Sigmoid colon (tissue), 7 donors: ENCODE results near the gene TNFSF15. TPM values are rescaled to one million over a fixed set of nuclear protein-coding genes. Genes with fewer than 3 reads are reported as not detected.
A peak's percentile ranks its signal among the peaks of the same experiment; 100 is the strongest.

Experiments used
- DNase-seq: peaks from one replicate; pipeline ENCODE4 v3.0.0-alpha.2; 2019
- H3K27ac ChIP-seq, 4 donors: fragments of 200-600 bp; sonication (generic); one replicate each; pipeline ENCODE4 v1.5.1; 2016 to 2019; ENCODE audit warnings: mild to moderate bottlenecking in 1 of 4
- H3K27me3 ChIP-seq, 3 donors: fragments of 200-600 bp; sonication (generic); one replicate each; pipeline ENCODE4 v1.5.1; 2019; ENCODE audit warnings: mild to moderate bottlenecking in 1 of 3
- H3K36me3 ChIP-seq, 4 donors: fragments of 200-600 bp; sonication (generic); one replicate each; pipeline ENCODE4 v1.5.1; 2016 to 2019
- H3K4me1 ChIP-seq, 4 donors: fragments of 200-600 bp; sonication (generic); one replicate each; pipeline ENCODE4 v1.5.1; 2017 to 2019
- H3K4me3 ChIP-seq, 4 donors: fragments of 200-600 bp; sonication (generic); one replicate each; pipeline ENCODE4 v1.5.1; 2017 to 2019; ENCODE audit warnings: mild to moderate bottlenecking in 2 of 4, moderate library complexity in 1 of 4
- H3K9me3 ChIP-seq, 4 donors: fragments of 200-600 bp in 3 of 4; sonication (generic) in 3 of 4; one replicate each; pipeline versions ENCODE4 v1.5.1 to v1.6.1; 2013 to 2019
- CTCF ChIP-seq, 4 experiments: fragments of 450-650 bp in 3 of 4; fragments of 200-600 bp in 1 of 4; IDR thresholded peaks; one replicate each; pipeline ENCODE4 v1.5.1; 2016 to 2019; ENCODE audit warnings: antibody characterized with exemption in 4 of 4, mild to moderate bottlenecking in 3 of 4, moderate library complexity in 2 of 4
- EP300 ChIP-seq, 4 donors: sonication (generic); formaldehyde crosslinking; IDR thresholded peaks; one replicate each; pipeline ENCODE4 v1.6.1; 2017; ENCODE audit warnings: antibody characterized with exemption in 4 of 4
- POLR2A ChIP-seq, 2 donors: fragments of 450-650 bp; IDR thresholded peaks; one replicate each; pipeline ENCODE4 v1.6.1; 2016; ENCODE audit warnings: antibody characterized with exemption in 2 of 2, mild to moderate bottlenecking in 2 of 2, moderate library complexity in 2 of 2
- POLR2AphosphoS5 ChIP-seq, 4 donors: sonication (generic); formaldehyde crosslinking; IDR thresholded peaks; one replicate each; pipeline ENCODE4 v1.6.1; 2017; ENCODE audit warnings: antibody characterized with exemption in 4 of 4
- WGBS, 2 donors: extraction: QIAGEN DNeasy Blood & Tissue Kit; methylation state at CpG; one replicate each; pipeline ENCODE4 v1.1.7; 2013; 5-methylcytosine and 5-hydroxymethylcytosine counted together
- intact Hi-C: fragments of 100-400 bp; cut with DNase I; formaldehyde crosslinking; loops from one replicate; pipeline ENCODE4 v1.15.1; 2023
- polyA plus RNA-seq, 3 donors: library from polyadenylated mRNA; stranded (reverse); fragments of 200-250 nt; gene quantifications; one replicate each; pipeline ENCODE4 v1.2.3, GENCODE V29; 2013
- total RNA-seq, 4 donors: library from RNA; depleted of rRNA; stranded (reverse); fragments of >200 nt; gene quantifications; one replicate each; pipeline ENCODE4 v1.1.0, GENCODE V29; 2016
- donor health status: healthy with polysubstance abuse.
- donor health status: Bipolar disorder and iron deficiency.
- donor health status: healthy.

Gene TNFSF15
- total and polyA plus RNA-seq, 7 donors: 0.60 to 13.2 (median 2.3) TPM

GRCh38 chr9:114811301-114811700 is 5.5 kb upstream of the TNFSF15 start:
- H3K36me3 ChIP-seq: no peaks in the 10 kb centered on the region
- no peak for DNase-seq
- intact Hi-C loops: no loop called here
- no peaks in the 10 kb centered on the region for H3K9me3 ChIP-seq
- peaks cover 0 to 23% (median 16%) of the 10 kb centered on the region in 4 donors for H3K4me1 ChIP-seq
- TF ChIP-seq CTCF (IDR thresholded peaks at IDR 0.05) (no peak), POLR2AphosphoS5 (IDR thresholded peaks at IDR 0.05) (no peak), POLR2A (IDR thresholded peaks at IDR 0.05) (no peak)
- 21 to 66% methylated on average over 4 of the region's 4 CpGs for WGBS, 2 donors
- no peak overlapping the region for H3K27ac ChIP-seq
- H3K27me3 ChIP-seq: no peaks in the 10 kb centered on the region
- no peak overlapping the region for H3K4me3 ChIP-seq

- WGBS, 2 donors: 92 to 93% methylated on average over 3 of the region's 3 CpGs
- DNase-seq: no peak
- Histone ChIP-seq H3K4me3 (no peak overlapping the region), H3K4me1 (peaks cover 0 to 28% (median 22%) of the 10 kb centered on the region in 4 donors), H3K9me3 (no peaks in the 10 kb centered on the region), H3K27me3 (no peaks in the 10 kb centered on the region), H3K27ac (no peak overlapping the region), H3K36me3 (no peaks in the 10 kb centered on the region)
- TF ChIP-seq CTCF (IDR thresholded peaks at IDR 0.05): no peak
- TF ChIP-seq POLR2A (IDR thresholded peaks at IDR 0.05): no peak
- no peak for TF ChIP-seq EP300 (IDR thresholded peaks at IDR 0.05)
- TF ChIP-seq POLR2AphosphoS5 (IDR thresholded peaks at IDR 0.05): no peak
- intact Hi-C loops: no loop called here
Measured at GRCh38 chr9:114810614-114811013, 4.8 kb upstream of the TNFSF15 start.

GRCh38 chr9:114806526-114806900 is 674 bp upstream of the TNFSF15 start:
- DNase-seq: no peak
- Histone ChIP-seq H3K4me1 (peaks cover 0 to 17% (median 13%) of the 10 kb centered on the region in 4 donors), H3K27me3 (no peaks in the 10 kb centered on the region), H3K36me3 (no peaks in the 10 kb centered on the region), H3K27ac (peak overlapping the region in 2 of 4 donors; percentile 25), H3K4me3 (no peak overlapping the region), H3K9me3 (no peaks in the 10 kb centered on the region)
- 5 to 42% methylated on average over 2 of the region's 2 CpGs for WGBS, 2 donors
- TF ChIP-seq CTCF (IDR thresholded peaks at IDR 0.05) (no peak), POLR2A (IDR thresholded peaks at IDR 0.05) (no peak), POLR2AphosphoS5 (IDR thresholded peaks at IDR 0.05) (no peak), EP300 (IDR thresholded peaks at IDR 0.05) (no peak)
- intact Hi-C loops: loop anchor here (5.0 kb wide), 1 partner anchor 51 kb away; no protein-coding TSS in a partner anchor

GRCh38 chr9:114804505-114804904 is 1.3 kb downstream of the TNFSF15 start:
- H3K27ac ChIP-seq: peak overlapping the region in 3 of 4 donors; percentile 8 to 20 (median 12)
- peak overlapping the region in 3 of 4 donors; percentile 13 to 33 (median 28) for H3K4me3 ChIP-seq
- no peaks in the 10 kb centered on the region for H3K27me3 ChIP-seq
- H3K4me1 ChIP-seq: peaks cover 0 to 16% (median 12%) of the 10 kb centered on the region in 4 donors
- DNase-seq: no peak
- intact Hi-C loops: no loop called here
- H3K36me3 ChIP-seq: no peaks in the 10 kb centered on the region
- WGBS, 2 donors: 13 to 59% methylated on average over 5 of the region's 5 CpGs
- no peaks in the 10 kb centered on the region for H3K9me3 ChIP-seq
- no peak for TF ChIP-seq EP300 (IDR thresholded peaks at IDR 0.05)
- TF ChIP-seq CTCF (IDR thresholded peaks at IDR 0.05): no peak
- TF ChIP-seq POLR2AphosphoS5 (IDR thresholded peaks at IDR 0.05): no peak
- TF ChIP-seq POLR2A (IDR thresholded peaks at IDR 0.05): no peak
